K562 (cell line): ENCODE results near the gene NDUFB8. TPM values are rescaled to one million over a fixed set of nuclear protein-coding genes. Genes with fewer than 3 reads are reported as not detected.

Experiments
- ELF4 ChIP-seq: fragments of 450-650 bp; formaldehyde crosslinking; IDR thresholded peaks from 2 replicates; pipeline ENCODE4 v1.4.0; 2022; ENCODE audit warnings: missing genetic modification characterization
- ILK ChIP-seq: fragments of 450-650 bp; IDR thresholded peaks from 2 replicates; pipeline ENCODE4 v1.6.1; 2016; ENCODE audit warnings: missing genetic modification characterization, low read depth, mild to moderate bottlenecking, missing compliant biosample characterization, moderate library complexity, borderline replicate concordance
- MXI1 ChIP-seq: IDR thresholded peaks from 2 replicates; pipeline ENCODE4 v1.6.1; 2011; ENCODE audit warnings: low read depth, mild to moderate bottlenecking, improper control_type of control experiment, low read length
- RBFOX2 ChIP-seq: fragments of 200-400 bp; formaldehyde crosslinking; IDR thresholded peaks from 2 replicates; pipeline ENCODE4 v1.6.1; 2017; ENCODE audit warnings: low read depth, mild to moderate bottlenecking, low read length, moderate library complexity
- TCF3 ChIP-seq: sonication (generic); formaldehyde crosslinking; IDR thresholded peaks from 2 replicates; pipeline ENCODE4 v1.4.0; 2020; ENCODE audit warnings: mild to moderate bottlenecking, missing genetic modification reagents
- TCF7L2 ChIP-seq: fragments of 150-350 bp; IDR thresholded peaks from 2 replicates; pipeline ENCODE4 v1.6.1; 2016; ENCODE audit warnings: low read depth, mild to moderate bottlenecking, low read length, moderate library complexity
- ZNF143 ChIP-seq: sonication (generic); formaldehyde crosslinking; IDR thresholded peaks from 2 replicates; pipeline ENCODE4 v1.9.0; 2022; ENCODE audit warnings: mild to moderate bottlenecking, missing genetic modification reagents
- ZNF232 ChIP-seq: sonication (generic); formaldehyde crosslinking; IDR thresholded peaks from 2 replicates; pipeline ENCODE4 v1.8.0; 2022; ENCODE audit warnings: mild to moderate bottlenecking, missing genetic modification reagents
- polyA plus RNA-seq, 8 experiments: library from polyadenylated mRNA; depleted of rRNA in 4 of 8; stranded (reverse) in 5 of 8; unstranded in 3 of 8; fragments of >200 nt; fragmentation: Nextera tagmentation in 2 of 8; fragmentation: Illumina TruSeq in 1 of 8; extraction: Ambion mirVana in 2 of 8; extraction: Trizol in 1 of 8; gene quantifications; 2 replicates each; pipeline versions ENCODE4 v1.2.1 to v1.2.3, GENCODE V29; 2011 to 2014; ENCODE audit warnings: inconsistent platforms in 1 of 8, missing spikeins in 1 of 8
- total RNA-seq, 7 experiments: library from RNA; depleted of rRNA in 6 of 7; stranded (reverse); fragments of >200 nt in 6 of 7; fragmentation: Illumina TruSeq in 2 of 7; extraction: Trizol in 2 of 7; gene quantifications; 2 replicates each; pipeline versions ENCODE4 v1.2.1 to v1.2.3, GENCODE V29; 2011 to 2021; ENCODE audit warnings: low replicate concordance in 1 of 7
- TF ChIP-seq, protein P1 (sequence below): fragments of 250-450 bp; sonication (Bioruptor Pico); IDR thresholded peaks from 2 replicates; pipeline ENCODE4 v1.8.0; 2022; ENCODE audit warnings: inconsistent platforms
- TF ChIP-seq, protein P2 (sequence below): fragments of 250-450 bp; sonication (Bioruptor Pico); IDR thresholded peaks from 2 replicates; pipeline ENCODE4 v1.5.0; 2020; ENCODE audit warnings: mild to moderate bottlenecking, borderline replicate concordance
- TF ChIP-seq, protein P3 (sequence below), 2 experiments: fragments of 450-650 bp in 1 of 2; IDR thresholded peaks; 2 replicates each; pipeline ENCODE4 v1.6.1; 2011 to 2017; ENCODE audit warnings: low read depth in 2 of 2, antibody characterized with exemption in 1 of 2, borderline replicate concordance in 1 of 2, low read length in 1 of 2, mild to moderate bottlenecking in 1 of 2, mixed read lengths in 1 of 2; ENCODE audit not compliant: control insufficient read depth in 1 of 2

The NDUFB8 gene
- total and polyA plus RNA-seq, 9 of the 15 experiments (the other 6 are each of a cell fraction or from before 2014, with no cell fraction given) = 131 to 360 (median 199) TPM

DNA sequence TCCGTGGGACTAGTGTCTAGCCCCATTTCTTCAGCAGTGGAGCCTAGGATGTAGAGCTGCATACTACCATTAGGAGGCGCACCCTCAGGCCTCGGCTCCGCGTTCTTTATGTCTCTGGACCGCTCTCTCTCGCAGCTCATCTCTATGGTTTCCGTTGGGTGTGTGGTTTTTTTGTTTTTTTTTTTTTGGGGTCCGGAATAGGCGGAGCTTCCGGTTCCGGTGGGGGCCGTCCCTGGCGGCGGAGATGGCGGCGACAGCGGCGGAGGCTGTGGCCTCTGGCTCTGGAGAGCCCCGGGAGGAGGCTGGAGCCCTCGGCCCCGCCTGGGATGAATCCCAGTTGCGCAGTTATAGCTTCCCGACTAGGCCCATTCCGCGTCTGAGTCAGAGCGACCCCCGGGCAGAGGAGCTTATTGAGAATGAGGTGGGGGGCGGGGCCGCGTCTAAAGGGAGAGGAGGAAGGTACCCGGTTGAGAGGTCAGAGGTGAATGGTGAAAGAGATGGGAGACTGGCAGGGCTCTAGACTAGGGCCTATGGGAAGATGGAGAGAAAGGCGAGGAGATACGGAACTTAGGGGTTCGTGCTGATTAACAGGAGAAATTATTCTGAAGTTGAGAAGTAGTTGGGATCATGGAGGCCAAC, 6.2 kb upstream of the NDUFB8 start, which contains the start of gene HIF1AN (continued):
- TF ChIP-seq, protein P1, sequence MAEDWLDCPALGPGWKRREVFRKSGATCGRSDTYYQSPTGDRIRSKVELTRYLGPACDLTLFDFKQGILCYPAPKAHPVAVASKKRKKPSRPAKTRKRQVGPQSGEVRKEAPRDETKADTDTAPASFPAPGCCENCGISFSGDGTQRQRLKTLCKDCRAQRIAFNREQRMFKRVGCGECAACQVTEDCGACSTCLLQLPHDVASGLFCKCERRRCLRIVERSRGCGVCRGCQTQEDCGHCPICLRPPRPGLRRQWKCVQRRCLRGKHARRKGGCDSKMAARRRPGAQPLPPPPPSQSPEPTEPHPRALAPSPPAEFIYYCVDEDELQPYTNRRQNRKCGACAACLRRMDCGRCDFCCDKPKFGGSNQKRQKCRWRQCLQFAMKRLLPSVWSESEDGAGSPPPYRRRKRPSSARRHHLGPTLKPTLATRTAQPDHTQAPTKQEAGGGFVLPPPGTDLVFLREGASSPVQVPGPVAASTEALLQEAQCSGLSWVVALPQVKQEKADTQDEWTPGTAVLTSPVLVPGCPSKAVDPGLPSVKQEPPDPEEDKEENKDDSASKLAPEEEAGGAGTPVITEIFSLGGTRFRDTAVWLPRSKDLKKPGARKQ (CRISPR knock-in tag) = no peak
- TF ChIP-seq, protein P2, sequence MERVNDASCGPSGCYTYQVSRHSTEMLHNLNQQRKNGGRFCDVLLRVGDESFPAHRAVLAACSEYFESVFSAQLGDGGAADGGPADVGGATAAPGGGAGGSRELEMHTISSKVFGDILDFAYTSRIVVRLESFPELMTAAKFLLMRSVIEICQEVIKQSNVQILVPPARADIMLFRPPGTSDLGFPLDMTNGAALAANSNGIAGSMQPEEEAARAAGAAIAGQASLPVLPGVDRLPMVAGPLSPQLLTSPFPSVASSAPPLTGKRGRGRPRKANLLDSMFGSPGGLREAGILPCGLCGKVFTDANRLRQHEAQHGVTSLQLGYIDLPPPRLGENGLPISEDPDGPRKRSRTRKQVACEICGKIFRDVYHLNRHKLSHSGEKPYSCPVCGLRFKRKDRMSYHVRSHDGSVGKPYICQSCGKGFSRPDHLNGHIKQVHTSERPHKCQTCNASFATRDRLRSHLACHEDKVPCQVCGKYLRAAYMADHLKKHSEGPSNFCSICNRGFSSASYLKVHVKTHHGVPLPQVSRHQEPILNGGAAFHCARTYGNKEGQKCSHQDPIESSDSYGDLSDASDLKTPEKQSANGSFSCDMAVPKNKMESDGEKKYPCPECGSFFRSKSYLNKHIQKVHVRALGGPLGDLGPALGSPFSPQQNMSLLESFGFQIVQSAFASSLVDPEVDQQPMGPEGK (CRISPR knock-in tag) = no peak
- no peak for TF ChIP-seq ELF4
- peak; percentile 78 for TF ChIP-seq RBFOX2
- no peak for TF ChIP-seq ZNF143 (CRISPR knock-in tag)
- no peak for TF ChIP-seq ILK (tag)
- TF ChIP-seq, protein P3, sequence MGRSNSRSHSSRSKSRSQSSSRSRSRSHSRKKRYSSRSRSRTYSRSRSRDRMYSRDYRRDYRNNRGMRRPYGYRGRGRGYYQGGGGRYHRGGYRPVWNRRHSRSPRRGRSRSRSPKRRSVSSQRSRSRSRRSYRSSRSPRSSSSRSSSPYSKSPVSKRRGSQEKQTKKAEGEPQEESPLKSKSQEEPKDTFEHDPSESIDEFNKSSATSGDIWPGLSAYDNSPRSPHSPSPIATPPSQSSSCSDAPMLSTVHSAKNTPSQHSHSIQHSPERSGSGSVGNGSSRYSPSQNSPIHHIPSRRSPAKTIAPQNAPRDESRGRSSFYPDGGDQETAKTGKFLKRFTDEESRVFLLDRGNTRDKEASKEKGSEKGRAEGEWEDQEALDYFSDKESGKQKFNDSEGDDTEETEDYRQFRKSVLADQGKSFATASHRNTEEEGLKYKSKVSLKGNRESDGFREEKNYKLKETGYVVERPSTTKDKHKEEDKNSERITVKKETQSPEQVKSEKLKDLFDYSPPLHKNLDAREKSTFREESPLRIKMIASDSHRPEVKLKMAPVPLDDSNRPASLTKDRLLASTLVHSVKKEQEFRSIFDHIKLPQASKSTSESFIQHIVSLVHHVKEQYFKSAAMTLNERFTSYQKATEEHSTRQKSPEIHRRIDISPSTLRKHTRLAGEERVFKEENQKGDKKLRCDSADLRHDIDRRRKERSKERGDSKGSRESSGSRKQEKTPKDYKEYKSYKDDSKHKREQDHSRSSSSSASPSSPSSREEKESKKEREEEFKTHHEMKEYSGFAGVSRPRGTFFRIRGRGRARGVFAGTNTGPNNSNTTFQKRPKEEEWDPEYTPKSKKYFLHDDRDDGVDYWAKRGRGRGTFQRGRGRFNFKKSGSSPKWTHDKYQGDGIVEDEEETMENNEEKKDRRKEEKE (IDR thresholded peaks at IDR 0.05; ENCODE audit: borderline replicate concordance in 1 of 2, control insufficient read depth in 1 of 2, low read depth in 2 of 2, low read length in 1 of 2) = 0 out of 4 replicates have a peak, but pooled peaks of 1 of the 2 experiments have one; percentile 52
- no peak for TF ChIP-seq MXI1
- TF ChIP-seq TCF7L2 = no peak
- no peak for TF ChIP-seq TCF3 (CRISPR knock-in tag)
- TF ChIP-seq ZNF232 (CRISPR knock-in tag) = no peak
